H1 (cell line): ENCODE measurements around the gene EPB41L4A. TPM values are rescaled to one million over a fixed set of nuclear protein-coding genes. Genes with fewer than 3 reads are reported as not detected.

ENCODE experiments used
- ASH2L ChIP-seq: fragments of 200-600, 300-600 bp; sonication (generic); IDR thresholded peaks from one replicate; pipeline ENCODE4 v1.7.1; 2017; ENCODE audit warnings: low read length
- BACH1 ChIP-seq: IDR thresholded peaks from 2 replicates; pipeline ENCODE4 v1.6.1; 2012; ENCODE audit warnings: low read length, improper control_type of control experiment
- BCL11A ChIP-seq, 2 experiments: IDR thresholded peaks; one replicate each; pipeline ENCODE4 v1.6.1; 2011; ENCODE audit warnings: low read depth in 2 of 2, low read length in 2 of 2, mild to moderate bottlenecking in 2 of 2
- CBX5 ChIP-seq: fragments of 300-800, 300-1000 bp; sonication (generic); IDR thresholded peaks from 2 replicates; pipeline ENCODE4 v1.7.1; 2016; ENCODE audit warnings: antibody characterized with exemption, low read length, low read depth
- CHD7 ChIP-seq: fragments of 300-600 bp; sonication (generic); IDR thresholded peaks from 2 replicates; pipeline ENCODE4 v1.7.1; 2012; ENCODE audit warnings: low read length, moderate library complexity, mild to moderate bottlenecking, inconsistent platforms; ENCODE audit not compliant: insufficient replicate concordance
- CREB1 ChIP-seq: IDR thresholded peaks from 2 replicates; pipeline ENCODE4 v1.6.1; 2012; ENCODE audit warnings: inconsistent platforms
- EP300 ChIP-seq, 2 experiments: IDR thresholded peaks; 1 replicate in 1 of 2; 2 replicates in 1 of 2; pipeline ENCODE4 v1.6.1; 2011 to 2012; ENCODE audit warnings: low read depth in 2 of 2, low read length in 2 of 2, mild to moderate bottlenecking in 2 of 2, borderline replicate concordance in 1 of 2, inconsistent platforms in 1 of 2, moderate library complexity in 1 of 2
- GTF2F1 ChIP-seq: IDR thresholded peaks from 2 replicates; pipeline ENCODE4 v1.6.1; 2012; ENCODE audit warnings: low read depth, low read length, improper control_type of control experiment, borderline replicate concordance
- KDM4A ChIP-seq: IDR thresholded peaks from one replicate; pipeline ENCODE4 v1.7.1; 2012; ENCODE audit warnings: low read depth, mild to moderate bottlenecking, moderate library complexity, low read length, inconsistent platforms; ENCODE audit not compliant: severe bottlenecking
- POLR2AphosphoS5 ChIP-seq: IDR thresholded peaks from 2 replicates; pipeline ENCODE4 v1.6.1; 2011; ENCODE audit warnings: low read depth, low read length
- SAP30 ChIP-seq: fragments of 300-600 bp; sonication (generic); IDR thresholded peaks from 2 replicates; pipeline ENCODE4 v1.7.1; 2012; ENCODE audit warnings: low read length, moderate library complexity, mild to moderate bottlenecking, inconsistent platforms; ENCODE audit not compliant: insufficient read depth, insufficient replicate concordance
- SRF ChIP-seq: IDR thresholded peaks from 2 replicates; pipeline ENCODE4 v1.6.1; 2011; ENCODE audit warnings: mild to moderate bottlenecking, low read depth, low read length, moderate library complexity
- TAF1 ChIP-seq: IDR thresholded peaks from 2 replicates; pipeline ENCODE4 v1.6.1; 2011; ENCODE audit warnings: mild to moderate bottlenecking, low read depth, low read length
- polyA plus RNA-seq, 7 experiments: library from polyadenylated mRNA; depleted of rRNA in 3 of 7; stranded (reverse) in 5 of 7; unstranded in 2 of 7; fragments of >200 nt in 5 of 7; fragments of 200-250 nt in 2 of 7; gene quantifications; 1 replicate in 5 of 7; 2 replicates in 1 of 7; 4 replicates in 1 of 7; pipeline versions ENCODE4 v1.2.1 to v1.2.3, GENCODE V29; 2011 to 2013; ENCODE audit warnings: missing spikeins in 2 of 7, mixed read lengths in 2 of 7
- total RNA-seq: library from RNA; stranded (reverse); fragmentation: NEBNext Ultra II Directional; extraction: Animal tissue kit (Norgen Biotek cat#: 25700); gene quantifications from 2 replicates; pipeline ENCODE4 v1.2.1, GENCODE V29; 2021

The EPB41L4A gene
- total and polyA plus RNA-seq, 2 of the 8 experiments (the other 6 are each of a cell fraction or from before 2014, with no cell fraction given) = 1.6 to 4.6 TPM

GRCh38 chr5:112121258-112121657 lies 297.8 kb downstream of the EPB41L4A start (continued):
- TF ChIP-seq CHD7 = no peak
- TF ChIP-seq TAF1 = no peak
- TF ChIP-seq POLR2AphosphoS5 = no peak
- no peak for TF ChIP-seq SAP30
- no peak for TF ChIP-seq GTF2F1
- no peak for TF ChIP-seq EP300 (IDR thresholded peaks at IDR 0.05; ENCODE audit: borderline replicate concordance in 1 of 2, low read depth in 2 of 2, low read length in 2 of 2)
- TF ChIP-seq BACH1 = no peak
- no peak for TF ChIP-seq ASH2L
- TF ChIP-seq CBX5 = no peak
- TF ChIP-seq KDM4A = no peak
- TF ChIP-seq BCL11A (IDR thresholded peaks at IDR 0.05; ENCODE audit: low read depth in 2 of 2, low read length in 2 of 2) = no peak
- no peak for TF ChIP-seq CREB1
- TF ChIP-seq SRF = no peak
